SK-N-SH (cell line): Measurements from ENCODE around the gene ZNF692.

ENCODE experiments used
- CTCF ChIP-seq: fragments of 200-600 bp; sonication (generic); IDR thresholded peaks from 2 replicates; pipeline ENCODE4 v1.6.1; 2017; ENCODE audit warnings: antibody characterized with exemption, mild to moderate bottlenecking, moderate library complexity
- SMC3 ChIP-seq: IDR thresholded peaks from 2 replicates; pipeline ENCODE4 v1.6.1; 2012; ENCODE audit warnings: low read depth, low read length, improper control_type of control experiment

- TF ChIP-seq SMC3 (no peak), CTCF (no peak)
These were observed 42.7 kb upstream of the ZNF692 start for GRCh38 chr1:248901578-248901977.
